ENCODE results near the gene ROR1. TPM values are rescaled to one million over a fixed set of nuclear protein-coding genes. Genes with fewer than 3 reads are reported as not detected.

The ROR1 gene
- total RNA-seq, 2 experiments from 2014 or later = 0.47 to 1.4 TPM

DNA sequence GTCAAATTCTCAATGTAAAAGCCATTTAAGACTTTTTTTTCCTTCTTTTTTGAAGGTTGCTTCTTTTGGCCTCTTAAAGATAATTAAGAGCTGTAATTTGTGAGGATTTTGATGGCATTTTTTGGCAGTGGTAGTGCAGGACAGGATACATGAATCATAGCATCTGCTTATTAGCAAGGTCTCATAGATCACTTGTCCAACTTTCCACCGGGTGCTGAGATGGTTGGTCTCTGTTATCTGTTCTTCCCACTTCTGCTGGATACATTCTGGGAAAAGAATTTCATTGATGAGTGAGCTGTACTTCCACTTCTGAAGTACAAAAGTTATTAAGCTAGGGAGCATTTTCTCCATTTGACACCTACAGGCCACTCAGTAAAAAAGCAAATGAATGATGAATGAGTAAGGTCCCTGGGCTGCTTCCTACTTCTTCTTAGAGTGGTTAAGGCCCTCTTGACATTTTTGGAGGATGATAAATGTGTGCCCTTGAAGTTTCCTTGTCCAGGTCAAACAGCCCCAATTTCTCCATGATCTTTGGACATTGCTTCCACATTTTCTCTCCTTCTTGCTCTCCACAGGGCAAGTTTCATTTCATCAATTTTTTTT, 100.6 kb downstream of the ROR1 start:
- H3K4me3 ChIP-seq (ENCODE audit: low read depth, low read length, poor library complexity, severe bottlenecking) = no peak overlapping the region
- H3K4me2 ChIP-seq (ENCODE audit: low read length) = no peak overlapping the region
- H3K9me3 ChIP-seq (ENCODE audit: low read length) = no peaks in the 10 kb centered on the region
- H3K79me2 ChIP-seq (ENCODE audit: insufficient read depth, low read depth, low read length) = no peaks in the 10 kb centered on the region
- no peaks in the 10 kb centered on the region for H3K9me2 ChIP-seq (ENCODE audit: insufficient read depth, low read length)
- DNase-seq (ENCODE audit: low spot score) = no peak
- H3K4me1 ChIP-seq (ENCODE audit: insufficient read depth, low read length, poor library complexity, severe bottlenecking) = no peaks in the 10 kb centered on the region
- POLR2A ChIA-PET = no interaction called here
- no TSS peak for BruUV-seq (replicated peaks)
- CTCF ChIA-PET (ENCODE audit: unreplicated experiment) = no interaction called here
- H2AFZ ChIP-seq (ENCODE audit: low read length) = no peak overlapping the region
- no peaks in the 10 kb centered on the region for H4K20me1 ChIP-seq (ENCODE audit: insufficient read depth, low read length)
- no peaks in the 10 kb centered on the region for H3K36me3 ChIP-seq (ENCODE audit: insufficient read depth, low read length)
- intact Hi-C loops (cut with micrococcal nuclease; ENCODE audit: unreplicated experiment) = no loop called here
- no peak for TF ChIP-seq EZH2phosphoT487 (IDR thresholded peaks at IDR 0.05; ENCODE audit: borderline replicate concordance, low read depth, low read length)
- TF ChIP-seq, protein P1, sequence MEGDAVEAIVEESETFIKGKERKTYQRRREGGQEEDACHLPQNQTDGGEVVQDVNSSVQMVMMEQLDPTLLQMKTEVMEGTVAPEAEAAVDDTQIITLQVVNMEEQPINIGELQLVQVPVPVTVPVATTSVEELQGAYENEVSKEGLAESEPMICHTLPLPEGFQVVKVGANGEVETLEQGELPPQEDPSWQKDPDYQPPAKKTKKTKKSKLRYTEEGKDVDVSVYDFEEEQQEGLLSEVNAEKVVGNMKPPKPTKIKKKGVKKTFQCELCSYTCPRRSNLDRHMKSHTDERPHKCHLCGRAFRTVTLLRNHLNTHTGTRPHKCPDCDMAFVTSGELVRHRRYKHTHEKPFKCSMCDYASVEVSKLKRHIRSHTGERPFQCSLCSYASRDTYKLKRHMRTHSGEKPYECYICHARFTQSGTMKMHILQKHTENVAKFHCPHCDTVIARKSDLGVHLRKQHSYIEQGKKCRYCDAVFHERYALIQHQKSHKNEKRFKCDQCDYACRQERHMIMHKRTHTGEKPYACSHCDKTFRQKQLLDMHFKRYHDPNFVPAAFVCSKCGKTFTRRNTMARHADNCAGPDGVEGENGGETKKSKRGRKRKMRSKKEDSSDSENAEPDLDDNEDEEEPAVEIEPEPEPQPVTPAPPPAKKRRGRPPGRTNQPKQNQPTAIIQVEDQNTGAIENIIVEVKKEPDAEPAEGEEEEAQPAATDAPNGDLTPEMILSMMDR (conservative IDR thresholded peaks at IDR 0.05; ENCODE audit: low read length) = no peak
- H3K27ac ChIP-seq (ENCODE audit: low read depth, low read length, poor library complexity, severe bottlenecking) = no peak overlapping the region

DNA sequence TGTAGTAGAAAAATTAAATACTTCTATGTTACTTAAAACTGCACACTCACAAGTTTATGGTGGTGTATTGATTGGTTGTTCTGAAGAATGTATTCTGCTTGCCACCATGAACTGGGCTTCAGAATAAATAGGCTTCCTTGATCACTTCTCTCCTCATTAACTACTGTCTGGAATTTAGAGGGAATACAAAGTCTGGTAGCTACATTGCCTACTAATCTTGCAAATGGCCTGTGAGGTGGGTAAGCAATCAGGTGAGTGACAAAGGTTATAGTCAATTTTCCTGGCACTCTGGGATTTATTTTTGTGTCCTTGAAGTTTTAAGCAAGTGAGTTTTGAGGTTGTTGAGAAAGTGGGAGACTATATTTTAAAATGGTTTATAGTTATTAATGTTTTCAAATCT, 101.8 kb downstream of the ROR1 start:
- H3K9me2 ChIP-seq (ENCODE audit: insufficient read depth, low read length) = no peaks in the 10 kb centered on the region
- no peak for TF ChIP-seq EZH2phosphoT487 (IDR thresholded peaks at IDR 0.05; ENCODE audit: borderline replicate concordance, low read depth, low read length)
- TF ChIP-seq, protein P1 (conservative IDR thresholded peaks at IDR 0.05; ENCODE audit: low read length) = no peak
- H3K4me3 ChIP-seq (ENCODE audit: low read depth, low read length, poor library complexity, severe bottlenecking) = no peak overlapping the region
- no peak for DNase-seq (ENCODE audit: low spot score)
- H3K4me1 ChIP-seq (ENCODE audit: insufficient read depth, low read length, poor library complexity, severe bottlenecking) = no peaks in the 10 kb centered on the region
- intact Hi-C loops (cut with micrococcal nuclease; ENCODE audit: unreplicated experiment) = no loop called here
- ChIA-PET POLR2A (no interaction called here), CTCF (ENCODE audit: unreplicated experiment) (no interaction called here)
- H4K20me1 ChIP-seq (ENCODE audit: insufficient read depth, low read length) = no peaks in the 10 kb centered on the region
- H3K79me2 ChIP-seq (ENCODE audit: insufficient read depth, low read depth, low read length) = no peaks in the 10 kb centered on the region
- BruUV-seq (replicated peaks) = no TSS peak
- no peak overlapping the region for H2AFZ ChIP-seq (ENCODE audit: low read length)
- H3K27ac ChIP-seq (ENCODE audit: low read depth, low read length, poor library complexity, severe bottlenecking) = no peak overlapping the region
- H3K4me2 ChIP-seq (ENCODE audit: low read length) = no peak overlapping the region
- no peaks in the 10 kb centered on the region for H3K36me3 ChIP-seq (ENCODE audit: insufficient read depth, low read length)
- H3K9me3 ChIP-seq (ENCODE audit: low read length) = no peaks in the 10 kb centered on the region

DNA sequence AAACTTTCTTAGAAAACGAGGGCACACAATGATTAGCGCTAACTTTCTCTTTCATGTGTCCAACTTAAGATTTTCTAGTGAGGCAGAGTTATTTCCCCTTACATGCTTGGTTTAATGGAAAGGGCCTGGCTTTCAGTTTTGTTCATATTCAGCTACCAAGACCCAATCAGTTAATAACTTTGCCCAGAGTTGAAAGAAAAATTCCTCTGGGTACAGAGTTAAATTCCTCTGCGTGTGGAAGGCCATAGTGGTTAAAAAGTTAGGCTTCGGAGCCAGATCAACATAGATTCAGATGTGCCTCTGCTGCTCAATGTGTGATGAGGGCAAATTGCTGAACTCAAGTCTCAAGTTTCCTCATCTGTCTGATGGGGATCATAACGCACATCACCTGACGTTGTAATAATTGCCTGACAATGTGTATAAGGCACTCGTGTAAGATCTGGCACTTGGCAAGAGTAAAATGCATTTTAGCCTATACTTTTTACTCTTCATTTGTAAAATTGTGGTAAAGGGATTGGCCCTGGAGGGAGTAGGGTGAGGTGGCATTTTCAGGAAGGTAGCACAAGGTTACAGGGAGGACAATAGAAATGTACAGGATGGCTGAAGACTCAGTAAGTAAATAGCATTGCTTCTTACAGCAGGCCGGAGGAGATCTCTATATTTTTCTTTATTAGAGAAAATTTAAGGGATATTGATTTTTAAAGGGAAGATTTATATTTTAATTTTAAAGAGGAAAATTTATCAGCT, 103.4 kb downstream of the ROR1 start:
- H3K36me3 ChIP-seq (ENCODE audit: insufficient read depth, low read length) = no peaks in the 10 kb centered on the region
- DNase-seq (ENCODE audit: low spot score) = no peak
- H3K79me2 ChIP-seq (ENCODE audit: insufficient read depth, low read depth, low read length) = no peaks in the 10 kb centered on the region
- POLR2A ChIA-PET = no interaction called here
- H3K4me3 ChIP-seq (ENCODE audit: low read depth, low read length, poor library complexity, severe bottlenecking) = no peak overlapping the region
- H3K27ac ChIP-seq (ENCODE audit: low read depth, low read length, poor library complexity, severe bottlenecking) = no peak overlapping the region
- no peaks in the 10 kb centered on the region for H3K9me2 ChIP-seq (ENCODE audit: insufficient read depth, low read length)
- H3K9me3 ChIP-seq (ENCODE audit: low read length) = no peaks in the 10 kb centered on the region
- TF ChIP-seq, protein P1 (conservative IDR thresholded peaks at IDR 0.05; ENCODE audit: low read length) = no peak
- no peak for TF ChIP-seq EZH2phosphoT487 (IDR thresholded peaks at IDR 0.05; ENCODE audit: borderline replicate concordance, low read depth, low read length)
- intact Hi-C loops (cut with micrococcal nuclease; ENCODE audit: unreplicated experiment) = no loop called here
- no TSS peak for BruUV-seq (replicated peaks)
- H3K4me2 ChIP-seq (ENCODE audit: low read length) = no peak overlapping the region
- H3K4me1 ChIP-seq (ENCODE audit: insufficient read depth, low read length, poor library complexity, severe bottlenecking) = no peaks in the 10 kb centered on the region
- H2AFZ ChIP-seq (ENCODE audit: low read length) = no peak overlapping the region
- no peaks in the 10 kb centered on the region for H4K20me1 ChIP-seq (ENCODE audit: insufficient read depth, low read length)
- CTCF ChIA-PET (ENCODE audit: unreplicated experiment) = no interaction called here

Data from OCI-LY7 (cell line).